HFFc6 (cell line): ENCODE results near the gene GNA14. TPM values are rescaled to one million over a fixed set of nuclear protein-coding genes. Genes with fewer than 3 reads are reported as not detected.

Experiments
- DNase-seq: peaks from one replicate; pipeline ENCODE4 v3.0.0-alpha.2; 2018
- H3K27ac Mint-ChIP-seq: 2 replicates; pipeline ENCODE4 v1.8.0; 2020; ENCODE audit warnings: mild to moderate bottlenecking, mixed read lengths
- H3K27me3 Mint-ChIP-seq: 2 replicates; pipeline ENCODE4 v1.8.0; 2021; ENCODE audit warnings: mild to moderate bottlenecking, moderate library complexity, mixed read lengths; ENCODE audit not compliant: insufficient read depth
- H3K36me3 Mint-ChIP-seq: 2 replicates; pipeline ENCODE4 v1.8.0; 2021; ENCODE audit warnings: low read depth, mixed read lengths
- H3K4me1 Mint-ChIP-seq: 2 replicates; pipeline ENCODE4 v1.8.0; 2020; ENCODE audit warnings: low read depth, mixed read lengths
- H3K4me3 Mint-ChIP-seq: 2 replicates; pipeline ENCODE4 v1.8.0; 2020; ENCODE audit warnings: mild to moderate bottlenecking, moderate library complexity, mixed read lengths
- H3K9me3 Mint-ChIP-seq: 2 replicates; pipeline ENCODE4 v1.8.0; 2020; ENCODE audit warnings: mild to moderate bottlenecking, mixed read lengths
- CTCF ChIP-seq: fragments of 200-600 bp; sonication (generic); IDR thresholded peaks from 2 replicates; pipeline ENCODE4 v1.5.0; 2021; ENCODE audit warnings: antibody characterized with exemption, mild to moderate bottlenecking
- total RNA-seq, 6 experiments: library from RNA; stranded (reverse); fragmentation: NEBNext Ultra II Directional; extraction: Animal tissue kit (Norgen Biotek cat#: 25700); gene quantifications; 2 replicates in 1 of 6; 3 replicates in 5 of 6; pipeline ENCODE4 v1.2.3, GENCODE V29; 2021

The GNA14 gene
- total RNA-seq, 6 experiments from 2014 or later: not detected

GRCh38 chr9:77679661-77680368, 31.7 kb upstream of the GNA14 start:
- H3K36me3 Mint-ChIP-seq: no peaks in the 10 kb centered on the region
- H3K27ac Mint-ChIP-seq: no peak overlapping the region
- peaks cover 3% of the 10 kb centered on the region; the same call in 1 of the 2 replicates for H3K27me3 Mint-ChIP-seq
- TF ChIP-seq CTCF: no peak
- H3K4me3 Mint-ChIP-seq: no peak overlapping the region
- H3K9me3 Mint-ChIP-seq: no peaks in the 10 kb centered on the region
- no peaks in the 10 kb centered on the region for H3K4me1 Mint-ChIP-seq
- no peak for DNase-seq

- DNase-seq: no peak
- no peak for TF ChIP-seq CTCF
- Mint-ChIP-seq H3K9me3 (no peaks in the 10 kb centered on the region), H3K36me3 (no peaks in the 10 kb centered on the region), H3K4me1 (no peaks in the 10 kb centered on the region), H3K27ac (no peak overlapping the region), H3K4me3 (no peak overlapping the region), H3K27me3 (peaks cover 3% of the 10 kb centered on the region; the same call in 1 of the 2 replicates)
Measured at GRCh38 chr9:77679088-77679487, 31.0 kb upstream of the GNA14 start.

GRCh38 chr9:77677957-77678535, 29.9 kb upstream of the GNA14 start:
- Mint-ChIP-seq H3K4me3 (no peak overlapping the region), H3K36me3 (no peaks in the 10 kb centered on the region), H3K27ac (no peak overlapping the region), H3K9me3 (no peaks in the 10 kb centered on the region), H3K4me1 (no peaks in the 10 kb centered on the region), H3K27me3 (peaks cover 3% of the 10 kb centered on the region; the same call in 1 of the 2 replicates)
- DNase-seq: no peak
- no peak for TF ChIP-seq CTCF

- Mint-ChIP-seq H3K27me3 (peaks cover 3% of the 10 kb centered on the region; the same call in 1 of the 2 replicates), H3K36me3 (no peaks in the 10 kb centered on the region), H3K4me3 (no peak overlapping the region), H3K27ac (no peak overlapping the region), H3K4me1 (no peaks in the 10 kb centered on the region), H3K9me3 (no peaks in the 10 kb centered on the region)
- no peak for TF ChIP-seq CTCF
- DNase-seq: no peak
Measured at GRCh38 chr9:77677397-77677796, 29.3 kb upstream of the GNA14 start.

GRCh38 chr9:77673941-77674791, 26.0 kb upstream of the GNA14 start:
- no peak overlapping the region for H3K27ac Mint-ChIP-seq

More at GRCh38 chr9:77673941-77674791, 26.0 kb upstream of the GNA14 start:
- no peaks in the 10 kb centered on the region for H3K4me1 Mint-ChIP-seq
- DNase-seq: no peak
- TF ChIP-seq CTCF: peak; percentile 19; the same call in 1 of the 2 replicates
- no peak overlapping the region for H3K4me3 Mint-ChIP-seq
- no peaks in the 10 kb centered on the region for H3K9me3 Mint-ChIP-seq
- H3K36me3 Mint-ChIP-seq: no peaks in the 10 kb centered on the region
- peaks cover 3% of the 10 kb centered on the region for H3K27me3 Mint-ChIP-seq
